Panc1 (cell line): Measurements from ENCODE around the gene GPR137C. TPM values are rescaled to one million over a fixed set of nuclear protein-coding genes. Genes with fewer than 3 reads are reported as not detected.

Experiments
- ATAC-seq: fragments of 200-7000 bp; cut with Tn5 transposase; 2 replicates; pipeline ENCODE4 v1.9.1; 2020; ENCODE audit warnings: mild to moderate bottlenecking, moderate library complexity
- BruUV-seq: library from RNA; stranded (reverse); fragments of 400-500 nt; replicated peaks from 2 replicates; lab custom pipeline; 2021; lab: Mats Ljungman, UMichigan
- CTCF ChIA-PET: fragments of 300-600 bp; sonication (Branson Sonifier 250); formaldehyde crosslinking; loops from one replicate; lab custom pipeline; 2022; ENCODE audit warnings: antibody characterized with exemption; lab: Charles Lee
- POLR2A ChIA-PET: fragments of 300-600 bp; sonication (Branson Sonifier 250); formaldehyde crosslinking; loops from one replicate; lab custom pipeline; 2022; ENCODE audit warnings: antibody characterized with exemption; lab: Charles Lee
- DNase-seq: peaks from one replicate; pipeline ENCODE4 v3.0.0-alpha.2; 2010; ENCODE audit warnings: low read depth, low spot score
- H3K27ac ChIP-seq: 2 replicates; pipeline ENCODE4 v1.5.1; 2011; ENCODE audit warnings: mild to moderate bottlenecking, low read length, inconsistent platforms
- H3K27me3 ChIP-seq: fragments of 200-500 bp; sonication (Bioruptor generic); 2 replicates; pipeline ENCODE4 v1.6.0; 2014; ENCODE audit warnings: low read length, inconsistent platforms; ENCODE audit not compliant: control insufficient read depth, insufficient read depth
- H3K36me3 ChIP-seq: fragments of 200-500 bp; sonication (Bioruptor generic); 2 replicates; pipeline ENCODE4 v1.5.1; 2014; ENCODE audit warnings: inconsistent platforms, mild to moderate bottlenecking, low read length, moderate library complexity; ENCODE audit not compliant: control insufficient read depth, insufficient read depth
- H3K4me1 ChIP-seq: 2 replicates; pipeline ENCODE4 v1.5.1; 2011; ENCODE audit warnings: inconsistent platforms, mild to moderate bottlenecking, low read length, moderate library complexity; ENCODE audit not compliant: control insufficient read depth, insufficient read depth
- H3K4me3 ChIP-seq, 2 experiments: 2 replicates each; pipeline ENCODE4 v1.5.1; 2011 to 2012; ENCODE audit warnings: low read depth in 2 of 2, low read length in 2 of 2, mild to moderate bottlenecking in 2 of 2, inconsistent platforms in 1 of 2, moderate library complexity in 1 of 2
- H3K9me3 ChIP-seq: fragments of 200-500 bp; sonication (Bioruptor generic); 2 replicates; pipeline ENCODE4 v1.5.1; 2014; ENCODE audit warnings: low read depth, mild to moderate bottlenecking, inconsistent platforms, low read length, moderate library complexity; ENCODE audit not compliant: control insufficient read depth, insufficient read depth
- POLR2AphosphoS5 ChIP-seq: IDR thresholded peaks from 2 replicates; pipeline ENCODE4 v1.6.1; 2012; ENCODE audit warnings: mild to moderate bottlenecking, low read depth, low read length, moderate library complexity
- SIN3A ChIP-seq: IDR thresholded peaks from 2 replicates; pipeline ENCODE4 v1.6.1; 2012; ENCODE audit warnings: low read depth, mild to moderate bottlenecking, low read length, moderate library complexity, borderline replicate concordance; ENCODE audit not compliant: insufficient read depth
- TCF7L2 ChIP-seq: IDR thresholded peaks from 2 replicates; pipeline ENCODE4 v1.6.1; 2011; ENCODE audit warnings: mild to moderate bottlenecking, low read depth, low read length, inconsistent platforms
- in situ Hi-C: cut with HindIII; loops from 2 replicates; pipeline ENCODE4 v1.10.0; 2016; ENCODE audit warnings: low sequenced_read_pairs, low pct_unique_long_range_greater_than_20kb
- intact Hi-C: fragments of 100-400 bp; cut with micrococcal nuclease; formaldehyde crosslinking; loops from one replicate; pipeline ENCODE4 v1.10.0; 2022; ENCODE audit not compliant: unreplicated experiment
- total RNA-seq: library from RNA; stranded (reverse); gene quantifications from one replicate; pipeline ENCODE4 v1.2.1, GENCODE V29; 2021; ENCODE audit not compliant: unreplicated experiment
- TF ChIP-seq, protein P1 (sequence below), 2 experiments: IDR thresholded peaks; 2 replicates each; pipeline ENCODE4 v1.6.1; 2011 to 2012; ENCODE audit warnings: low read depth in 2 of 2, control low read depth in 1 of 2, low read length in 1 of 2, mild to moderate bottlenecking in 1 of 2, moderate library complexity in 1 of 2; ENCODE audit not compliant: insufficient read depth in 1 of 2
- TF ChIP-seq, protein P2 (sequence below): fragments of 450-650 bp; IDR thresholded peaks from 2 replicates; pipeline ENCODE4 v1.5.1; 2017; ENCODE audit warnings: mild to moderate bottlenecking

Gene GPR137C
- total RNA-seq, 1 experiment from 2014 or later, result 2.7 TPM

DNA sequence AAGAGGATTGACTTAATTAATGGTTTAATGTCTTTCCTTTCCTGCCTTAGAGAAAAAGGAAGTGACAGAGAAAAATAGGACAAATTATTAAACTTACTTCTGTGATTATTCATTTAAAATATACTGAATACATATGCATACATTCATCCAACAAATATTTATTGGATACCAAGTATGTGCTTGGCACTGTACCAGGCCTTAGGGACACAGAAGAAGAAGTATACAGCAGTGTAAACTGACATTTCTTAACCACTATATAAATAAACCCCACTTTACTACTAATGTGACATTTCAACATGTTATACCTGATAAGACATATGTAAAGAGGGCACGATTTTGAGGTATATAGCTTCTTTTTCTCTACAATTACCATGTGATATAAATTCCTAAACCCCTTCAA, 89.1 kb downstream of the GPR137C start:
- H3K36me3 ChIP-seq, result peaks cover 14% of the 10 kb centered on the region; the same call in 1 of the 2 replicates

DNA sequence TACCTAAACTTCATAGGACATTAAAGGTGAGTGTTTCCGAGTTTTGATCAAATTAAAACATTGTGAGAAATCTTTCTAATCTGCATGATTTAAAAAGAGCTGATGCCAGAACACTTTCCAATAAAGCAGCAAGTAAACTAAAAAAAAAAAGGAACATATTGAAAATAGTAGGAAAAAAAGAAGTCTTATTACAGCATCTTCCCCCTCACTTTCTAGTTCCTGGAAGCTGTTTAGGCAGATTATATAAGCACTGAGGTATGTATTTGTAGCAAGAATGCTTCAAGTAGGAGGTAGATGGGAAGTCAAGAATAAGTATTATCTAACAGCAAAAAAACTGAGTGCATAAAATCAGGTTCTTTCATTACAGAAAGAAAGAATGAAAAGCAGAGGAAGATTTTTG, 96.9 kb downstream of the GPR137C start:
- ChIA-PET POLR2A (no interaction called here), CTCF (no interaction called here)
- TF ChIP-seq TCF7L2, result no peak
- TF ChIP-seq, protein P1, sequence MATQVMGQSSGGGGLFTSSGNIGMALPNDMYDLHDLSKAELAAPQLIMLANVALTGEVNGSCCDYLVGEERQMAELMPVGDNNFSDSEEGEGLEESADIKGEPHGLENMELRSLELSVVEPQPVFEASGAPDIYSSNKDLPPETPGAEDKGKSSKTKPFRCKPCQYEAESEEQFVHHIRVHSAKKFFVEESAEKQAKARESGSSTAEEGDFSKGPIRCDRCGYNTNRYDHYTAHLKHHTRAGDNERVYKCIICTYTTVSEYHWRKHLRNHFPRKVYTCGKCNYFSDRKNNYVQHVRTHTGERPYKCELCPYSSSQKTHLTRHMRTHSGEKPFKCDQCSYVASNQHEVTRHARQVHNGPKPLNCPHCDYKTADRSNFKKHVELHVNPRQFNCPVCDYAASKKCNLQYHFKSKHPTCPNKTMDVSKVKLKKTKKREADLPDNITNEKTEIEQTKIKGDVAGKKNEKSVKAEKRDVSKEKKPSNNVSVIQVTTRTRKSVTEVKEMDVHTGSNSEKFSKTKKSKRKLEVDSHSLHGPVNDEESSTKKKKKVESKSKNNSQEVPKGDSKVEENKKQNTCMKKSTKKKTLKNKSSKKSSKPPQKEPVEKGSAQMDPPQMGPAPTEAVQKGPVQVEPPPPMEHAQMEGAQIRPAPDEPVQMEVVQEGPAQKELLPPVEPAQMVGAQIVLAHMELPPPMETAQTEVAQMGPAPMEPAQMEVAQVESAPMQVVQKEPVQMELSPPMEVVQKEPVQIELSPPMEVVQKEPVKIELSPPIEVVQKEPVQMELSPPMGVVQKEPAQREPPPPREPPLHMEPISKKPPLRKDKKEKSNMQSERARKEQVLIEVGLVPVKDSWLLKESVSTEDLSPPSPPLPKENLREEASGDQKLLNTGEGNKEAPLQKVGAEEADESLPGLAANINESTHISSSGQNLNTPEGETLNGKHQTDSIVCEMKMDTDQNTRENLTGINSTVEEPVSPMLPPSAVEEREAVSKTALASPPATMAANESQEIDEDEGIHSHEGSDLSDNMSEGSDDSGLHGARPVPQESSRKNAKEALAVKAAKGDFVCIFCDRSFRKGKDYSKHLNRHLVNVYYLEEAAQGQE (IDR thresholded peaks at IDR 0.05; ENCODE audit: insufficient read depth in 1 of 2, low read depth in 2 of 2, low read length in 1 of 2), result no peak
- TF ChIP-seq POLR2AphosphoS5, result no peak
- TF ChIP-seq SIN3A, result no peak
- TF ChIP-seq, protein P2, sequence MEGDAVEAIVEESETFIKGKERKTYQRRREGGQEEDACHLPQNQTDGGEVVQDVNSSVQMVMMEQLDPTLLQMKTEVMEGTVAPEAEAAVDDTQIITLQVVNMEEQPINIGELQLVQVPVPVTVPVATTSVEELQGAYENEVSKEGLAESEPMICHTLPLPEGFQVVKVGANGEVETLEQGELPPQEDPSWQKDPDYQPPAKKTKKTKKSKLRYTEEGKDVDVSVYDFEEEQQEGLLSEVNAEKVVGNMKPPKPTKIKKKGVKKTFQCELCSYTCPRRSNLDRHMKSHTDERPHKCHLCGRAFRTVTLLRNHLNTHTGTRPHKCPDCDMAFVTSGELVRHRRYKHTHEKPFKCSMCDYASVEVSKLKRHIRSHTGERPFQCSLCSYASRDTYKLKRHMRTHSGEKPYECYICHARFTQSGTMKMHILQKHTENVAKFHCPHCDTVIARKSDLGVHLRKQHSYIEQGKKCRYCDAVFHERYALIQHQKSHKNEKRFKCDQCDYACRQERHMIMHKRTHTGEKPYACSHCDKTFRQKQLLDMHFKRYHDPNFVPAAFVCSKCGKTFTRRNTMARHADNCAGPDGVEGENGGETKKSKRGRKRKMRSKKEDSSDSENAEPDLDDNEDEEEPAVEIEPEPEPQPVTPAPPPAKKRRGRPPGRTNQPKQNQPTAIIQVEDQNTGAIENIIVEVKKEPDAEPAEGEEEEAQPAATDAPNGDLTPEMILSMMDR, result no peak
- no peak for ATAC-seq
- H3K4me1 ChIP-seq, result no peaks in the 10 kb centered on the region
- in situ Hi-C loops, result no loop called here
- no peaks in the 10 kb centered on the region for H3K9me3 ChIP-seq
- no TSS peak for BruUV-seq
- H3K27ac ChIP-seq, result no peak overlapping the region
- H3K36me3 ChIP-seq, result peaks cover 11% of the 10 kb centered on the region; the same call in 1 of the 2 replicates
- intact Hi-C loops, result no loop called here
- H3K27me3 ChIP-seq, result no peaks in the 10 kb centered on the region
- no peak overlapping the region for H3K4me3 ChIP-seq
- no peak for DNase-seq

More for the DNA sequence above, 89.1 kb downstream of the GPR137C start:
- TF ChIP-seq TCF7L2, result no peak
- TF ChIP-seq, protein P1 (IDR thresholded peaks at IDR 0.05; ENCODE audit: insufficient read depth in 1 of 2, low read depth in 2 of 2, low read length in 1 of 2), result no peak
- no peak for TF ChIP-seq SIN3A
- TF ChIP-seq, protein P2, result no peak
- no peak for TF ChIP-seq POLR2AphosphoS5
- Histone ChIP-seq H3K27ac (no peak overlapping the region), H3K9me3 (no peaks in the 10 kb centered on the region), H3K4me1 (no peaks in the 10 kb centered on the region), H3K4me3 (no peak overlapping the region), H3K27me3 (no peaks in the 10 kb centered on the region)
- intact Hi-C loops, result no loop called here
- DNase-seq (no peak), ATAC-seq (no peak)
- CTCF ChIA-PET, result no interaction called here
- in situ Hi-C loops, result no loop called here
- POLR2A ChIA-PET, result no interaction called here
- BruUV-seq, result no TSS peak
